Immature natural killer cell (primary cell): ENCODE results near the gene CSTF3. TPM values are rescaled to one million over a fixed set of nuclear protein-coding genes. Genes with fewer than 3 reads are reported as not detected.

Experiments
- DNase-seq, 3 donors: peaks; one replicate each; pipeline ENCODE4 v3.0.0; 2022; ENCODE audit warnings: mixed read lengths in 1 of 3
- H3K27ac Mint-ChIP-seq, 6 donors: one replicate each; pipeline ENCODE4 v1.8.0; 2020; ENCODE audit warnings: mixed read lengths in 6 of 6, mild to moderate bottlenecking in 5 of 6, inconsistent platforms in 4 of 6, moderate library complexity in 3 of 6
- H3K27me3 Mint-ChIP-seq, 3 donors: one replicate each; pipeline ENCODE4 v1.8.0; 2020 to 2021; ENCODE audit warnings: low read depth in 3 of 3, mild to moderate bottlenecking in 3 of 3, mixed read lengths in 3 of 3, moderate library complexity in 3 of 3, inconsistent platforms in 1 of 3
- H3K36me3 Mint-ChIP-seq, 3 donors: one replicate each; pipeline ENCODE4 v1.8.0; 2020; ENCODE audit warnings: mixed read lengths in 3 of 3, inconsistent platforms in 2 of 3, mild to moderate bottlenecking in 2 of 3
- H3K4me1 Mint-ChIP-seq, 2 donors: one replicate each; pipeline ENCODE4 v1.8.0; 2020; ENCODE audit warnings: inconsistent platforms in 2 of 2, mild to moderate bottlenecking in 2 of 2, mixed read lengths in 2 of 2, moderate library complexity in 1 of 2
- H3K4me3 Mint-ChIP-seq, 5 donors: one replicate each; pipeline ENCODE4 v1.8.0; 2020; ENCODE audit warnings: mild to moderate bottlenecking in 5 of 5, mixed read lengths in 5 of 5, inconsistent platforms in 3 of 5, moderate library complexity in 3 of 5
- H3K9me3 Mint-ChIP-seq, 6 donors: one replicate each; pipeline ENCODE4 v1.8.0; 2020; ENCODE audit warnings: mild to moderate bottlenecking in 6 of 6, mixed read lengths in 6 of 6, inconsistent platforms in 4 of 6, moderate library complexity in 3 of 6
- polyA plus RNA-seq, 3 donors: library from polyadenylated mRNA; unstranded; fragments of 300-500 nt; fragmentation: Illumina TruSeq; gene quantifications; one replicate each; pipeline ENCODE4 v1.2.3, GENCODE V29; 2021

The CSTF3 gene
- 10 to 100 TPM in 1 of 3 donors, 1 to 10 TPM in 2; 9.2 to 10.3 (median 9.6) TPM for polyA plus RNA-seq

GRCh38 chr11:33161120-33162005 is at the start of gene CSTF3:
CSTF3 (minus strand) TSS chr11:33161480; CDS start chr11:33161325, 155 bp downstream.
- peak; percentile 91 to 92 (median 92) for DNase-seq
- H3K4me3 Mint-ChIP-seq, result peak within 1 kb of the TSS; percentile 98 to 100 (median 99)
- H3K4me1 Mint-ChIP-seq, result peaks cover 46 to 61% of the 10 kb centered on the region in 2 donors
- peak within 1 kb of the TSS; percentile 92 to 100 (median 96) for H3K27ac Mint-ChIP-seq
- H3K27me3 Mint-ChIP-seq, result peaks cover 0 to 6% (median 4%) of the 10 kb centered on the region in 3 donors
- H3K9me3 Mint-ChIP-seq, result no peaks in the 10 kb centered on the region
- H3K36me3 Mint-ChIP-seq, result no peaks in the 10 kb centered on the region

DNA sequence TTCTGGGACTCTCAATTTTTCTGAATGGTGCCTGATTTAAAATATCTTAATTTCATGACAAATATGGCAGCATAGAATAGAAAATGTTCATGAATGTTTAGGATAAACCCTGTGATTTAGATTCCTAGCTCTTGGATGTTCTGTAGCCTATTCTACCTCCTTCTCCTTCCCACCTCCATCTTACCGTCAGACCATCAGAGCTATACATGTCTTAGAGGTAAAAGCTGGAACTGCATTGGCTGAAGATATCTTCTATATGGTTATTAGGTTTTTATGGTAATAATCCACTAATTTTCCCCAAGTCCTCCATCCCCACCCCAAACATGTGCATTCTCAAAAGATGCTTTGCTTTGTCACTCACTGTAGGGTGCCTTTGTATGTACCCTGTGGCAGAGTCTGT is 46.9 kb upstream of the CSTF3 start:
- H3K27ac Mint-ChIP-seq, result no peak overlapping the region

DNA sequence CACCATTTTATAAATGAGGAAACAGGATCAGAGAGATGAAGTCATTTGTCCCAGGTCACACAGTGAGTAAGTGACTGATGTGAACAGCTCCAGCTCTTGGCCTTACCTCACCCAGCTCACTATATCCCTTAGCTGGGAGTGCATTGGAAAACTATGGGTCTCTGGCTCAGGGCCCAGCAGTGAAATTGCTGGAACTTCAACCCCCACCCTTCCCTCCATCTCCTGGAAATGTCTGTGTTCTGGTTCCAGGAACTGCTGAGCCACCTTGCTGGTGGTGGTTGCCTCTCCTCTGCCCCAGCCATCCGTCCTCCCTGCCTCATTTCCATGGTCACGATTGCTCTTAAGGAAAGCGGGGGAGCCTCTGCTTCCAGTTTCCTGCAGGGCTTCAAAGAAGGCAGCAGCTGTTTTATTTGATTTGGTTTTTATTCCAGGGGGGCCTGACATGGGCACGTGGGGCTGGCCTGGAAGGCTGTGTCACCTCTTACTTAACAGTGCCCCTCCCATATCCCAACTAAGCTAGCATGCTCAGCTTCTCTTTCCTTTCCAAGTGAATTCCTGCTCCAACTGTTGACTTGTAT is 46.2 kb upstream of the CSTF3 start:
- H3K4me1 Mint-ChIP-seq, result no peaks in the 10 kb centered on the region
- H3K36me3 Mint-ChIP-seq, result peaks cover 0 to 6% (median 0%) of the 10 kb centered on the region in 3 donors
- peaks cover 0 to 4% (median 0%) of the 10 kb centered on the region in 3 donors for H3K27me3 Mint-ChIP-seq
- no peaks in the 10 kb centered on the region for H3K9me3 Mint-ChIP-seq
- DNase-seq, result no peak
- no peak overlapping the region for H3K27ac Mint-ChIP-seq
- H3K4me3 Mint-ChIP-seq, result no peak overlapping the region

More for the DNA sequence above, 46.9 kb upstream of the CSTF3 start:
- Mint-ChIP-seq H3K9me3 (no peaks in the 10 kb centered on the region), H3K36me3 (peaks cover 0 to 6% (median 0%) of the 10 kb centered on the region in 3 donors), H3K27me3 (peaks cover 0 to 2% (median 2%) of the 10 kb centered on the region in 3 donors), H3K4me3 (no peak overlapping the region), H3K4me1 (no peaks in the 10 kb centered on the region)
- no peak for DNase-seq

GRCh38 chr11:33197915-33198727 is 36.8 kb upstream of the CSTF3 start:
- H3K4me3 Mint-ChIP-seq, result peak overlapping the region in 1 of 5 donors; percentile 36
- peaks cover 0 to 2% (median 1%) of the 10 kb centered on the region in 3 donors for H3K27me3 Mint-ChIP-seq
- H3K4me1 Mint-ChIP-seq, result no peaks in the 10 kb centered on the region

DNA sequence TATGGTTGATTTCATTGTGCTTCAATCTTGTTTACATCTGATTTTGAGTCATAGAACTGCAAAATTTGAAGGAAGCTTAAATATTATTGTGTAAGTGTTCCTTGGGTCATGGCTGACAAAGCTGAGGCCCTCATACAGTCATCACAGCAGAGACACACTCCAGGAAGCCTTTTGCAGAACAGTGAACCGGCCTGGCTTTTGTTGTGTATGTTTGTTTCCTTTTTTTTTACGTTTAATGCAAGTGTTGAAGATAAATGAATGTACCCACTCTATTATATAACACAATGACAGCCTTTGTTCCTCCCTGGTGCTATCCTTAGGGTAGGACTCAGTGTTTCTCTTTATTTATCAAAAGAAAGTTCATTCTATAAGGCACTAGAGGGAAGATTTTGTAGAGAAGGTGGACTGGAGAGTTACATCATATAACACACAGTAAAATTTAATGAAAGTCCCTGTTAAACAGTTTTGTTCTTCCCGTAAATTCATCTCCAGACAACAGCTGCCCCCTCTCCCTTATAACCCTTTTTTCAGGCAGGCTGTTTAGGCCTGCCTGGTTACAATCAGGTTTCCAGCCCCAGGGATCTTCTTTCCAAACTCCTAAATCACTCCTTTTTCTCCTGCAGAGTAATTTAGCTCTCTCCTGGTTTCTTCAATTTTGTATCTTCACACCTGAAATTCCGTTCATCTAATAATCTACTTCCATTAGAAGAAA is 34.3 kb upstream of the CSTF3 start:
- Mint-ChIP-seq H3K36me3 (no peaks in the 10 kb centered on the region), H3K27me3 (peaks cover 0 to 2% (median 0%) of the 10 kb centered on the region in 3 donors), H3K27ac (no peak overlapping the region), H3K9me3 (no peaks in the 10 kb centered on the region), H3K4me3 (no peak overlapping the region), H3K4me1 (no peaks in the 10 kb centered on the region)
- no peak for DNase-seq

More at GRCh38 chr11:33197915-33198727, 36.8 kb upstream of the CSTF3 start:
- DNase-seq, result no peak
- H3K27ac Mint-ChIP-seq, result peak overlapping the region in 1 of 6 donors; percentile 44
- no peaks in the 10 kb centered on the region for H3K36me3 Mint-ChIP-seq
- H3K9me3 Mint-ChIP-seq, result peaks cover 0 to 3% (median 0%) of the 10 kb centered on the region in 6 donors

- peaks cover 0 to 2% (median 0%) of the 10 kb centered on the region in 3 donors for H3K27me3 Mint-ChIP-seq
Measured at GRCh38 chr11:33194455-33194854, 33.2 kb upstream of the CSTF3 start.

DNA sequence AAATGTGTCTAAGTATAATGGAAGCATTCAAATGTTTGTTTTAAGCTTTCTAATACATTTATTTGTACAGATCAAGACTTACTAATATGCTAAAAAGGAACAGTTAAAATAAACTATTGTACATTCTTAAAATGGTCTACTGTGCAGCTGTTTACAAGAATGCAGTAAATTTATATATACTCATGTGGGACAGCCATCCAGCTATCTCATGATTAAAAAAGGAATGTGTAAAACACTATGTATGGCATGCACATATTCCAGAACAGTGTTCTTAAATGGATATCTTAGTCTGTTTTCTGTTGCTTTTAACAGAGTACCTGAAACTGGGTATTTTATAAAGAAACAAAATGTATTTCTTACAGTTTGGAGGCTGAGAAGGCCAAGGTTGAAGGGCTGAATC is 30.2 kb upstream of the CSTF3 start:
- H3K4me3 Mint-ChIP-seq, result no peak overlapping the region
- H3K27me3 Mint-ChIP-seq, result peaks cover 0 to 2% (median 2%) of the 10 kb centered on the region in 3 donors
- no peak for DNase-seq
- no peaks in the 10 kb centered on the region for H3K4me1 Mint-ChIP-seq
- H3K36me3 Mint-ChIP-seq, result peaks cover 0 to 11% (median 7%) of the 10 kb centered on the region in 3 donors
- H3K27ac Mint-ChIP-seq, result no peak overlapping the region
- no peaks in the 10 kb centered on the region for H3K9me3 Mint-ChIP-seq

More at GRCh38 chr11:33194455-33194854, 33.2 kb upstream of the CSTF3 start:
- H3K4me3 Mint-ChIP-seq, result no peak overlapping the region
- no peaks in the 10 kb centered on the region for H3K9me3 Mint-ChIP-seq
- H3K27ac Mint-ChIP-seq, result no peak overlapping the region
- DNase-seq, result no peak
- no peaks in the 10 kb centered on the region for H3K4me1 Mint-ChIP-seq
- peaks cover 0 to 8% (median 7%) of the 10 kb centered on the region in 3 donors for H3K36me3 Mint-ChIP-seq

GRCh38 chr11:33187998-33188722 is 26.9 kb upstream of the CSTF3 start:
- H3K27ac Mint-ChIP-seq, result no peak overlapping the region
- peaks cover 0 to 11% (median 7%) of the 10 kb centered on the region in 3 donors for H3K36me3 Mint-ChIP-seq

DNA sequence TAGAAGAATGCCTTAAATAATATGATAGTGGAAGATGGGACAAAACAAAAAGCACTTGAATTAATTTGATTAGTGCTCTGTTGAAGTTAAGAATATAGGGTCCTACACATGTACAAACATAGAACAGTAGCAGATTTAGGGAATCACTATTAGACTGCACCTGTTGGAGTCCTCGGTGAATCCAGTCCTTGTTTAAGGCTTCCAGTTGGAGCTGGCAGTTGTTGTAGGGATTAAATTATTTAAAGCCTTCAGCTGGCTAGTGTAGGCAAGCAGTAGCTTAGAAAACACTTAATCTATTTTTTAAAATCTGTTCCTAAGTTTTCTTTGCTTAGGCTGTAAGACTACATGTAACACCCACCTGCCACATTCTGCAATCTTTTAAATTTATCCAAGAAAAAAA is 24.5 kb upstream of the CSTF3 start:
- Mint-ChIP-seq H3K4me1 (no peaks in the 10 kb centered on the region), H3K9me3 (no peaks in the 10 kb centered on the region), H3K27me3 (peaks cover 0 to 3% (median 0%) of the 10 kb centered on the region in 3 donors)

More at GRCh38 chr11:33187998-33188722, 26.9 kb upstream of the CSTF3 start:
- Mint-ChIP-seq H3K4me1 (no peaks in the 10 kb centered on the region), H3K27me3 (peaks cover 0 to 2% (median 2%) of the 10 kb centered on the region in 3 donors), H3K4me3 (no peak overlapping the region), H3K9me3 (no peaks in the 10 kb centered on the region)
- no peak for DNase-seq

DNA sequence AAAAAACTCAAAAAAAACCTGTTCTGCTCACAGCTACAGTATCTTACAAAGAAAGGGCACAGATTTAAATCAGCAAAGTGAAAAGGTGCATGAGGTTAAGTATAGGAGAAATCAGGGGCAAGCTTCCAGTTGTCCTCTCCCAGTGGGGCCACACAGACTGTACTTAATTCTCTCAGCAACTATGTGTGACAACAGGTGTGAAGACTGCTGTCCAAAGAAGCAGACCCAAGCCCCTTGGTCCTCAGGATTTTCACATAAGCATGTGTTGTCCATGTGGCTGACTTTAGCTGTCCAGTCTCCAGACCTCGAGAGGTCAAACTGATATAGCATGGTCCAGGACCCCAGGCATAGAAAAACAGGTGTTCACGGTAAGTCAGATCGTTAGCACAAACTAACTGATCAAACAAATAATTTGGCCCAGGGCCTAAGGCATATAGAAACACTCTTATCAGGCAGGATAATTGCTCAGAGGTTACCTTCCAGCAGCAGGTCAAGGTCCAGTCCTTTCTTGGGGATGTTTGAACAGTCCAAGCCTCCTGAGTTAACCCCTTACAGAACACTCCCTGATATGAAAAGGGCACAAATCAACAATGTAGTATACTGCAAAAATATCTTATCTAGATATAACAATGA is 21.1 kb upstream of the CSTF3 start:
- H3K36me3 Mint-ChIP-seq, result no peaks in the 10 kb centered on the region
- no peak overlapping the region for H3K4me3 Mint-ChIP-seq
- DNase-seq, result no peak
- peaks cover 15% of the 10 kb centered on the region in 2 donors for H3K4me1 Mint-ChIP-seq
- peaks cover 0 to 1% (median 0%) of the 10 kb centered on the region in 3 donors for H3K27me3 Mint-ChIP-seq
- H3K9me3 Mint-ChIP-seq, result no peaks in the 10 kb centered on the region
- no peak overlapping the region for H3K27ac Mint-ChIP-seq

More for the DNA sequence above, 24.5 kb upstream of the CSTF3 start:
- no peak overlapping the region for H3K4me3 Mint-ChIP-seq
- peaks cover 0 to 11% (median 7%) of the 10 kb centered on the region in 3 donors for H3K36me3 Mint-ChIP-seq
- no peak for DNase-seq
- H3K27ac Mint-ChIP-seq, result no peak overlapping the region

DNA sequence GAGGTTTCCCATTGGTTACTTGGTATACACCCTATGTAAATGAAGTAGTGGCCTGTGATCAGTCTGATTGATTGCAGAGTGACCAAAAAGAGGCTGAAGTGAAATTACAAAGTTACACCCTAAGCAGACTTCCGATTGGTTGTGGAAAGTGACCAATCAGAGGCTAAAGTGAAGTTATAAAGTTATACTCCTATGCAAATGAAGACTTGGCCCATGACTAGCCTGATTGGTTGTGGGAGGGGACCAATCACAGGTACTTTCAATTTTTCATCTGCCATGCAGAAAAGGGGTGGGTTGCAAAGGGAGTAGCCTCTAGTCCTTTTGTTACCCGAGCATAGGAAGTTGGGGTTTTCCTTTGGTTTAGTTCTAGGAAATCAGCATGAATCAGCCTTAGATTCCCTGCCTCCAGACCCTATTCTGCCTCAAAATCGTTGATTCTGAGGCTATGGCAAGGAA is 18.1 kb upstream of the CSTF3 start:
- peak overlapping the region in 2 of 6 donors; percentile 34 to 48 for H3K27ac Mint-ChIP-seq
- peaks cover 15% of the 10 kb centered on the region in 2 donors for H3K4me1 Mint-ChIP-seq
- peak overlapping the region in 2 of 5 donors; percentile 7 to 27 for H3K4me3 Mint-ChIP-seq
- DNase-seq, result peak in 2 of 3 donors; percentile 8 to 20
- H3K9me3 Mint-ChIP-seq, result no peaks in the 10 kb centered on the region
- H3K27me3 Mint-ChIP-seq, result peaks cover 0 to 3% (median 2%) of the 10 kb centered on the region in 3 donors
- peaks cover 0 to 1% (median 0%) of the 10 kb centered on the region in 3 donors for H3K36me3 Mint-ChIP-seq
